Measurements from ENCODE around the gene GRAMD4. TPM values are rescaled to one million over a fixed set of nuclear protein-coding genes. Genes with fewer than 3 reads are reported as not detected.

Gene GRAMD4
- total RNA-seq, 2 experiments from 2014 or later = 20.2 to 23.2 TPM

DNA sequence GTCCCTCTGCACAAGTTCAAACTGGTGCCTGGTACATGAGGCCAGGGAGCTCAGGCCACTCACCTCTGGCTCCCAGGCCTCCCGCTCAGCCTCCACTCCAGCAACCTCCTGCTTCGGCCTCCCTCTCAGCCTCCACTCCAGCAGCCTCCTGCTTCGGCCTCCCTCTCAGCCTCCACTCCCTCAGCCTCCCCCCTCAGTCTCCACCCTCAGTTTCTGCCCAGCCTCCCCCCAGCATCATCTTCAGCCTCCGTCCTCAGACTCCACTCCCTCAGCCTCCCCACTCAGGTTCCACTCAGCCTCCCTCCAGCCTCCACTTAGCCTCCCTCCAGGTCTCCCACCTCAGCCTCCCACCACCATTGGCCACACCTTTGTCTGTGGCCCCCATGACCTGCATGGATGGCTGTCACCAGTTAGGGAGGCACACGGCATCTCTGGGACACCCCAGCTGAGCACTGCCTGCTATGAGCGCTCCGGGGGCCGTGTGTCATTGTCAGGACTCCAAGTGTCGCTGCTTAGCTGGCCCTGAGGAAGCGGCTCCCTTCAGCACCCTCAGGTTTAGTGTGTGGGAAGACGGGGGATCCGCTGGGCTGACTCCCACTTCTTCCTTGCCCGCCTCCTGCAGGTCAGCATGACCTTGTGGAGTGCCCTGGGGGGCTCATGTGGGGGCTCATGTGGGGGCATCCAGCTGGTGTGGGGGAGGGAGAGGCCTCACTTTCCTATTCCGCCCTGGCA, 39.0 kb downstream of the GRAMD4 start:
- H3K36me3 Mint-ChIP-seq = no peaks in the 10 kb centered on the region
- no peak for DNase-seq
- H3K4me3 Mint-ChIP-seq = no peak overlapping the region
- H3K27ac Mint-ChIP-seq = no peak overlapping the region
- no peaks in the 10 kb centered on the region for H3K27me3 Mint-ChIP-seq
- no peaks in the 10 kb centered on the region for H3K9me3 Mint-ChIP-seq
- H3K4me1 Mint-ChIP-seq = peaks cover 13% of the 10 kb centered on the region
- no peak for ATAC-seq (ENCODE audit: low read depth)
- POLR2A ChIA-PET = no interaction called here

- Mint-ChIP-seq H3K27me3 (no peaks in the 10 kb centered on the region), H3K27ac (no peak overlapping the region), H3K4me3 (no peak overlapping the region), H3K4me1 (peaks cover 12% of the 10 kb centered on the region), H3K36me3 (no peaks in the 10 kb centered on the region), H3K9me3 (no peaks in the 10 kb centered on the region)
- DNase-seq (no peak), ATAC-seq (ENCODE audit: low read depth) (no peak)
- POLR2A ChIA-PET = no interaction called here
These were observed 39.6 kb downstream of the GRAMD4 start for GRCh38 chr22:46659791-46660186.

GRCh38 chr22:46660604-46661201, 40.5 kb downstream of the GRAMD4 start:
- H3K4me1 Mint-ChIP-seq = peaks cover 10% of the 10 kb centered on the region
- POLR2A ChIA-PET = no interaction called here
- ATAC-seq (ENCODE audit: low read depth) = no peak
- H3K27me3 Mint-ChIP-seq = no peaks in the 10 kb centered on the region
- H3K27ac Mint-ChIP-seq = peak overlapping the region; percentile 56
- no peaks in the 10 kb centered on the region for H3K36me3 Mint-ChIP-seq
- H3K4me3 Mint-ChIP-seq = no peak overlapping the region
- no peak for DNase-seq
- H3K9me3 Mint-ChIP-seq = no peaks in the 10 kb centered on the region

DNA sequence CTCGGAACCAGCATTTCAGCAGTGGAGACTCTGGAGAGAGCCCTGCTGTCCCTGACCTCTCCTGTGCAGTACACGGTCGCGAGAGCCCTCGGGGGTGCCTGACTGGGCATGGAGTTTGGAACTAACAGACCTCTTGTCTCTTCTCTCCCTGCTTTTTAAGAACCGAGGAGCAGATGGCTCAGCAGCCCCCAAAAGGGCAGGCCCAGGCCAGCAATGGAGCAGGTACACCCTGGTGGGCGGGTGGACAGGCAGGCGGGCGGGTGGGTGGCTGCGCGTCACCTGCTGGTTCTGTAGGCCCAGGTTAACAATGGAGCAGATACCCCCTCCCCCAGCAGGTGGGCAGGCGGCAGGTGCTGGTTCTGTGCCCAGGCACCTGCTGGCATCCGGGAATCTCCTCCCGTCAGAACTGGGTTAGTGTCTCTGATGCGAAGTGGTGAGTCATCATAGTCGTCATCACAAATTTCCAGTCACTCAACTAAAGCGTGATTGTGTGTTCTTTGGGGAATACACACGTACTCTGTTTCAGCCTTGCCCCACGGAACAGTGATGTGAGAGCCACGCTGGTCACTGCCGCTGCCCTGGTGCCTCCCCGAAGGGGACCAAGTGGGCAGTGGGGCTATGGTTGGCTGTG, 41.1 kb downstream of the GRAMD4 start:
- no peak overlapping the region for H3K27ac Mint-ChIP-seq

GRCh38 chr22:46662226-46662625, 42.0 kb downstream of the GRAMD4 start:
- Mint-ChIP-seq H3K36me3 (no peaks in the 10 kb centered on the region), H3K4me3 (no peak overlapping the region), H3K4me1 (peaks cover 10% of the 10 kb centered on the region), H3K27ac (no peak overlapping the region), H3K27me3 (no peaks in the 10 kb centered on the region), H3K9me3 (no peaks in the 10 kb centered on the region)
- POLR2A ChIA-PET = no interaction called here
- ATAC-seq (ENCODE audit: low read depth) = no peak
- DNase-seq = no peak

More for the DNA sequence above, 41.1 kb downstream of the GRAMD4 start:
- H3K4me3 Mint-ChIP-seq = no peak overlapping the region
- H3K36me3 Mint-ChIP-seq = no peaks in the 10 kb centered on the region
- no peaks in the 10 kb centered on the region for H3K27me3 Mint-ChIP-seq
- DNase-seq = no peak
- POLR2A ChIA-PET = no interaction called here
- peaks cover 10% of the 10 kb centered on the region for H3K4me1 Mint-ChIP-seq
- no peaks in the 10 kb centered on the region for H3K9me3 Mint-ChIP-seq
- no peak for ATAC-seq (ENCODE audit: low read depth)

DNA sequence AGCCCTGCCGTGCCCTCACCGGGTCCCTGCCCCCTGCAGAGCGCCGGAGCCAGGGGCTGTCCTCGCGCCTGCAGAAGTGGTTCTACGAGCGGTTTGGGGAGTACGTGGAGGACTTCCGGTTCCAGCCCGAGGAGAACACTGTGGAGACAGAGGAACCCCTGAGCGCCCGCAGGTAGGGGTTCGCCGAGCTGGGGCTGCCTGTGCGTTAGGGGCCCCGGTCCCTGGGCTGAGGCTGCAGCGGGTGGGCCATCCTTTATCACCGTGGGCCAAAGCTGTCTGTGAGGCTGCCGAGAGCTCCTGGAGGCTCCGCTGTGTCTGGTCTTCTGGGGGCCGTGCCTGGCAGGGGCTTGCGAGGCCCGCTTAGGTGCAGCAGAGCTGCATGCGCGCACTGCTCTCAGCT, 42.8 kb downstream of the GRAMD4 start:
- Mint-ChIP-seq H3K9me3 (no peaks in the 10 kb centered on the region), H3K27me3 (no peaks in the 10 kb centered on the region), H3K36me3 (no peaks in the 10 kb centered on the region), H3K4me1 (peaks cover 10% of the 10 kb centered on the region), H3K27ac (no peak overlapping the region), H3K4me3 (no peak overlapping the region)
- POLR2A ChIA-PET = no interaction called here
- ATAC-seq (ENCODE audit: low read depth) (no peak), DNase-seq (no peak)

DNA sequence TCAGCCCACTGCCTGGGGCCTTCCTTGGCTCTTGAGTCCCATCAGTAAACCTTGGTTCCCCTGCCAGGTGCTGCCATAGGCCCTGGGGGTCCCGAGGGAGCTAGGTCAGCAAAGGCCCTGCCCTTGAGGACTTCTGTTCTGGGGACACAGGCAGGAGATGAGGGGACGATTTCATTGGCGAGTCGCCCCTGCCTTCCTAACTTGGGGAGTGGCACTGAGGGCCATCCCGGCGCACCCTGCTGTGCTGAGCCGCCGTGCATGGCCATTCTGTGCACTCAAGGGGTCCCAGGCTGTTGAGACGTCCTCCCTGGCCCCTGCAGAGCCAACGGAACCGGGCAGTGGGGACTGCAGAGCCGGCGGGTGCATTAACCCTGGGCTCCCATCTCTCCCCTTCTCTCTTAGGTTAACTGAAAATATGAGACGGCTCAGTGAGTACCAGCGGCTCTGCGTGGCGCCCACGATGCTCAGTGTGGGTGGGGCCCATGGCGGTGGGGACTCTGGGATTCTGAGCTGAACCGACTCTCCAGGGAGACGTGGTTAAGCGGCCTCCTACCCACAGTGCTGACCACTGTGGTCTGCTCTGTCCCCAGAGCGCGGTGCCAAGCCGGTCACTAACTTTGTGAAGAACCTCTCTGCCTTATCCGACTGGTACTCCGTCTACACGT, 43.4 kb downstream of the GRAMD4 start:
- H3K27me3 Mint-ChIP-seq = no peaks in the 10 kb centered on the region
- no peak overlapping the region for H3K4me3 Mint-ChIP-seq
- H3K36me3 Mint-ChIP-seq = no peaks in the 10 kb centered on the region
- POLR2A ChIA-PET = no interaction called here
- ATAC-seq (ENCODE audit: low read depth) (no peak), DNase-seq (no peak)
- peaks cover 10% of the 10 kb centered on the region for H3K4me1 Mint-ChIP-seq
- no peak overlapping the region for H3K27ac Mint-ChIP-seq
- H3K9me3 Mint-ChIP-seq = no peaks in the 10 kb centered on the region

DNA sequence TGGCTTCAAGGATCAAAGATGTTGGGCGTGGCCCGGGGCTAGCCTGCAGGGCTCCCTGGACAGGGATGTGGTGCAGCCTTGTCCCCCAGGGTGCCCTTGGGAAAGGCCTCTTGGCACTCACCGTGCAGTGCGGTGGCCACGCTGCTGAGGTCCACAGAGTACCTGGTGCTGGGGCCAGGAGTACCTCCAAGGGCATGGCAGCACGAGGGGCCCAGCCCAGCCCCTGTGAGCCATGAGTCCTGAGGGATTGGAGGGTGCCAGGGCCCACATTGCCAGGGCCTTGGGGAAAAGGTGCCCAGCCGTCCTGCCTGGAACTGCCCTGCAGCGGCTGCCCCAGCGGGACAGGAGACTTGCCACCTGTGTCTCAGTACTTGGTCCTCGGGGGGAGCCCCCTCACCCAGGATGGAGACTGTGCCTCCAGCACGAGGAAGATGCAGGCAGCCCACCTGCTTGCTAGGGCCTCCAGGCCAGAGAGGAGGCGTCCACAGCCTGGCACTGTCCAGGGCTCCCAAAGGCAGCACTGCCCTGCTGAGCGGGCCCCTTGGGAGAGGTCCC, 44.2 kb downstream of the GRAMD4 start:
- H3K27ac Mint-ChIP-seq = no peak overlapping the region
- no peaks in the 10 kb centered on the region for H3K9me3 Mint-ChIP-seq
- H3K4me1 Mint-ChIP-seq = peaks cover 10% of the 10 kb centered on the region
- H3K27me3 Mint-ChIP-seq = no peaks in the 10 kb centered on the region
- DNase-seq (no peak), ATAC-seq (ENCODE audit: low read depth) (no peak)
- no peaks in the 10 kb centered on the region for H3K36me3 Mint-ChIP-seq
- H3K4me3 Mint-ChIP-seq = no peak overlapping the region
- POLR2A ChIA-PET = no interaction called here

DNA sequence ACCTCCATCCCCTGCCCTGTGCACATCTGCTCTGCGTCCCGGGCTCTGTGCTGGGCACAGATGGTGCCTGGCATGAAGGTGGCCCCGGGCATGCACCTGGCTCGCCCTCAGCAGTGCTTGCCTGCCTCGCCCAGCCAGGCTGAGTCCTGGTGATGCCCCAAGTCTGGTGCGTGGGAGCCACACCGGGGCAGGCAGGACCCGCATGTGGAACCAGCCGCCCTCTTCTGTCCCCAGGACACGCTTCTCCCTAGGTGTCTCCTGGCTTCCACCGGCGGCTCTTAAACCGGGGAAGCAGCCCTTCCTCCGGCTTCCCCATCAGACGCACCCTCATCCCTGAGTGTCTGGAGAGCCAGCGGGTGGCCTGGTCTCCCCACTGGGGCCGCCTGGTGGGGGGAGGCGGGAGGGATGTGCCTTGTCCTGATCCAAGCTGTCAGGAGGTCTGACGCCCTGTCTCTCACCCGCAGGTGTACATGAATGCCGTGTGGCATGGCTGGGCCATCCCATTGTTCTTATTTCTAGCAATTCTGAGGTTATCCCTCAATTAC, 45.0 kb downstream of the GRAMD4 start:
- ATAC-seq (ENCODE audit: low read depth) = no peak
- no peak overlapping the region for H3K4me3 Mint-ChIP-seq
- no peak for DNase-seq
- POLR2A ChIA-PET = interaction anchor here (0.6 kb wide), 1 partner anchor 189 kb away, joined by 4 read pairs; no protein-coding TSS in a partner anchor
- no peaks in the 10 kb centered on the region for H3K36me3 Mint-ChIP-seq
- H3K4me1 Mint-ChIP-seq = peaks cover 7% of the 10 kb centered on the region
- no peak overlapping the region for H3K27ac Mint-ChIP-seq
- H3K9me3 Mint-ChIP-seq = no peaks in the 10 kb centered on the region
- H3K27me3 Mint-ChIP-seq = no peaks in the 10 kb centered on the region

GRCh38 chr22:46665751-46666280, 45.6 kb downstream of the GRAMD4 start:
- H3K27me3 Mint-ChIP-seq = no peaks in the 10 kb centered on the region

DNA sequence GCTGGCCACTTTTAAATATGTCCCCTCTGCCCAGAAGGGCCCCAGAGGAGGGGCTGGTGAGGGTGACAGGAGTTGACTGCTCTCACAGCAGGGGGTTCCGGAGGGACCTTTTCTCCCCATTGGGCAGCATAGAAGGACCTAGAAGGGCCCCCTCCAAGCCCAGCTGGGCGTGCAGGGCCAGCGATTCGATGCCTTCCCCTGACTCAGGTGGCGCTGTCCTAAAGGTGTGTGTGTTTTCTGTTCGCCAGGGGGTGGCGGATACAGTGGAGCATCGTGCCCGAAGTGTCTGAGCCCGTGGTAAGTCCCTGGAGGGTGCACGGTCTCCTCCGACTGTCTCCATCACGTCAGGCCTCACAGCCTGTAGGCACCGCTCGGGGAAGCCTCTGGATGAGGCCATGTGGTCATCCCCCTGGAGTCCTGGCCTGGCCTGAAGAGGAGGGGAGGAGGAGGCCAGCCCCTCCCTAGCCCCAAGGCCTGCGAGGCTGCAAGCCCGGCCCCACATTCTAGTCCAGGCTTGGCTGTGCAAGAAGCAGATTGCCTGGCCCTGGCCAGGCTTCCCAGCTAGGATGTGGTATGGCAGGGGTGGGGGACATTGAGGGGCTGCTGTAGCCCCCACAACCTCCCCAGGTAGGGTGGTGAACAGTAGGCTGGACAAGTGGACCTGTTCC, 46.5 kb downstream of the GRAMD4 start:
- Mint-ChIP-seq H3K27me3 (no peaks in the 10 kb centered on the region), H3K4me3 (no peak overlapping the region), H3K36me3 (no peaks in the 10 kb centered on the region), H3K4me1 (no peaks in the 10 kb centered on the region), H3K9me3 (no peaks in the 10 kb centered on the region), H3K27ac (no peak overlapping the region)
- ATAC-seq (ENCODE audit: low read depth) (no peak), DNase-seq (no peak)
- POLR2A ChIA-PET = no interaction called here

More at GRCh38 chr22:46665751-46666280, 45.6 kb downstream of the GRAMD4 start:
- no peak for DNase-seq
- no peaks in the 10 kb centered on the region for H3K9me3 Mint-ChIP-seq
- no peak for ATAC-seq (ENCODE audit: low read depth)
- H3K36me3 Mint-ChIP-seq = no peaks in the 10 kb centered on the region
- POLR2A ChIA-PET = interaction anchor here (0.6 kb wide), 1 partner anchor 189 kb away, joined by 4 read pairs; no protein-coding TSS in a partner anchor
- no peak overlapping the region for H3K4me3 Mint-ChIP-seq
- peaks cover 1% of the 10 kb centered on the region for H3K4me1 Mint-ChIP-seq
- H3K27ac Mint-ChIP-seq = no peak overlapping the region

DNA sequence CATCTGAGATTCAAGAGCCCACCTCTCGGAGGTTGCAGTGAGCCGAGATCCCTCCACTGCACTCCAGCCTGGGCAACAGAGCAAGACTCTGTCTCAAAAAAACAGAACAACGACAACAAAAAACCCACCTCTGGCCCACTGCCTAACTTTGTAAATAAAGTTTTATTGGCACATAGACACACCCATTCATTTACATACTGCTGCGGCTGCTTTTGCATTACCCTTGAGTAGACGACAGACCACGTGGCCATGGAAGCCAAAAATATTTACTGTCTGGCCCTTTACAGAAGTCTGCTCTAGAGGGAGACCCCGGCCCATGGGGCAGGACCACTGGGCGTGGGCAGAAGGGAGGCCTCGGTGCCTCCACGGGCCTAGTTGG, 47.0 kb downstream of the GRAMD4 start:
- ATAC-seq (ENCODE audit: low read depth) (no peak), DNase-seq (no peak)
- Mint-ChIP-seq H3K9me3 (no peaks in the 10 kb centered on the region), H3K4me3 (no peak overlapping the region), H3K4me1 (peaks cover under 1% of the 10 kb centered on the region), H3K27me3 (no peaks in the 10 kb centered on the region), H3K36me3 (no peaks in the 10 kb centered on the region), H3K27ac (no peak overlapping the region)
- POLR2A ChIA-PET = no interaction called here

DNA sequence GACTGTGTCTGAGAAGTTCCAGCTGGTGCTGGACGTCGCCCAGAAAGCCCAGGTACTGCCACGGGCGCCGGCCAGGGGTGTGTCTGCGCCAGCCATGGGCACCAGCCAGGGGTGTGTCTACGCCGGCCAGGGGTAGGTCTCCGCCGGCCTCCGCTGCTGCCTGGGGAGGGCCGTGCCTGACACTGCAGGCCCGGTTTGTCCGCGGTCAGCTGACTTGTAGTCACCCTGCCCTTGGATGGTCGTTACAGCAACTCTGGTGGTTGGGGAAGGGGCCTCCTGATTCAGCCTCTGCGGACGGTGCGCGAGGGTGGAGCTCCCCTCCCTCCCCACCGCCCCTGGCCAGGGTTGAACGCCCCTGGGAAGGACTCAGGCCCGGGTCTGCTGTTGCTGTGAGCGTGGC, 47.9 kb downstream of the GRAMD4 start:
- Mint-ChIP-seq H3K9me3 (no peaks in the 10 kb centered on the region), H3K36me3 (no peaks in the 10 kb centered on the region), H3K27ac (no peak overlapping the region), H3K4me3 (no peak overlapping the region), H3K4me1 (peaks cover 1% of the 10 kb centered on the region), H3K27me3 (no peaks in the 10 kb centered on the region)
- POLR2A ChIA-PET = no interaction called here
- DNase-seq (no peak), ATAC-seq (ENCODE audit: low read depth) (no peak)

Measured in activated naive CD8-positive, alpha-beta T cell treated with anti-CD3 and anti-CD28 coated beads, Interleukin-2, amount 10 ng/mL, durations not matched to agents 7 days and 5 days (primary cell).